ENCODE data around the gene USP6.
"Not testable (repeated sequence)": the region's sequence is repeated elsewhere in the genome, so short reads cannot be mapped to it uniquely, and the experiment has no call there.

USP6 gene

DNA sequence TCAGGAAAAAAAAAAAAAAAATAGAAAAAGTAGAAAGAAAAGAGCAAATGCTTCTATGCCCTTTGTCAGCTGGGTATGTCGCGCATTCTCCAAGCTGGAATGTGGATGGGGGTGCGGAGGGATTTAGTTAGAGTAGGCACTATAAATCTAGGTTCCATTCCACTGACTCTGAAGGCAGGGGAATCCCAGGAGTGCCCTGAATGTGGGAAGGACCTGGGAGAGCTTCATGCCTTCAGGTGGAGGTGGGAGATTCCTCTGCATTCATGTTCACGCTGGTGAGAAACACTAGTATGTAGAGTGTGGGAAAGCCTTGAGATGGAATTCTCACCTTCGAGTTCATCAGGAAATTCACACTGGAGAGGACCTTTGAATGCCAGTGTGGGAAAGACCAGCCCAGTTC is 16.6 kb upstream of the USP6 start:
- no peaks in the 10 kb centered on the region for H3K4me1 ChIP-seq (ENCODE audit: control insufficient read depth, insufficient read depth, low read length)
- no peak overlapping the region for H3K9ac ChIP-seq (ENCODE audit: low read length)
- no peaks in the 10 kb centered on the region for H3K27me3 ChIP-seq (ENCODE audit: control insufficient read depth, insufficient read depth, low read length)
- H3K27ac ChIP-seq (ENCODE audit: low read depth, low read length) = no peak overlapping the region
- H3K36me3 ChIP-seq (ENCODE audit: control insufficient read depth, insufficient read depth, low read length) = no peaks in the 10 kb centered on the region
- no peak overlapping the region for H3K4me3 ChIP-seq (ENCODE audit: low read length)

DNA sequence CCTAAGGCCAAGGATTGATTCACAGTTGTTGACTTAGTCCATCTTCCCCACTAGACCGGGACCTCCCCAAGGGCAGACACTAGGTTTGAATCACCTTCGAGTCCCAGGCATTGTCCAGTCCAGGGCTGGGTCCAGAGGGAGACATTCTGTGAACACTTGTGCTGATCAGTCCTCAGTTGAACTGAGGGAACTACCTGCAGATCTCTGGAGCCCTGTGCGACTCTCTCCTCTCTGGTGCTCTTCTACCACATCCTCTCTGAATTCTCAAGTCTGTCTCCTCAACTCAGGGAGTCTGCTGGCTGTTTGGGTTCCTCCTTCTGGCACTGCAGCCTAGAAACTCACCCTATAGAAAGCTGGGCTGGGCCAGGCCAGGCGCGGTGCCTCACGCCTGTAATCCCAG is 15.0 kb upstream of the USP6 start:
- no peak overlapping the region for H3K27ac ChIP-seq (ENCODE audit: low read depth, low read length)
- no peak overlapping the region for H3K9ac ChIP-seq (ENCODE audit: low read length)
- no peaks in the 10 kb centered on the region for H3K27me3 ChIP-seq (ENCODE audit: control insufficient read depth, insufficient read depth, low read length)
- no peaks in the 10 kb centered on the region for H3K36me3 ChIP-seq (ENCODE audit: control insufficient read depth, insufficient read depth, low read length)
- no peak overlapping the region for H3K4me3 ChIP-seq (ENCODE audit: low read length)
- H3K4me1 ChIP-seq (ENCODE audit: control insufficient read depth, insufficient read depth, low read length) = no peaks in the 10 kb centered on the region

DNA sequence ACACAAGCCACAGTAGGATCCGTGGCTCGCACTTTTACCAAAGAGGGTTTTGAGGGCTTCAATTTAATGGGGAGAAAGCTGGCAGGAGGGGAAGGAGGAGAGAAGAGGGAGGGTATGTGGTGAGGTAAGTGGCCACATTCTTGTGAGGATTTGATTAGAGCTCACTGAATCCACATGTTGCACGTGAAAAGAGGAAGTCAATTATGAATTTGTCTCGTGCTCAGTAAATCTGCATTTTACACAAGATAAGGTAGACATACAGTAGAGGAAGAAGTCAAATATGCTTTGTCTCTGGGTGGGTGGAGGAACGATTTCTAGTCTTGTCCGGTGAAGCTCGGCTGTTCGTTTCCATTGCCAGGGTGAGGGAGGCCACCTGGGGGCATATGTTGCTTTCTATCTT is 5.0 kb upstream of the USP6 start:
- Histone ChIP-seq H3K9ac (ENCODE audit: low read length) (no peak overlapping the region), H3K27ac (ENCODE audit: low read depth, low read length) (no peak overlapping the region), H3K4me1 (ENCODE audit: control insufficient read depth, insufficient read depth, low read length) (peaks cover 7% of the 10 kb centered on the region), H3K36me3 (ENCODE audit: control insufficient read depth, insufficient read depth, low read length) (peaks cover 7% of the 10 kb centered on the region), H3K27me3 (ENCODE audit: control insufficient read depth, insufficient read depth, low read length) (no peaks in the 10 kb centered on the region), H3K4me3 (ENCODE audit: low read length) (peak overlapping the region; percentile 79)

DNA sequence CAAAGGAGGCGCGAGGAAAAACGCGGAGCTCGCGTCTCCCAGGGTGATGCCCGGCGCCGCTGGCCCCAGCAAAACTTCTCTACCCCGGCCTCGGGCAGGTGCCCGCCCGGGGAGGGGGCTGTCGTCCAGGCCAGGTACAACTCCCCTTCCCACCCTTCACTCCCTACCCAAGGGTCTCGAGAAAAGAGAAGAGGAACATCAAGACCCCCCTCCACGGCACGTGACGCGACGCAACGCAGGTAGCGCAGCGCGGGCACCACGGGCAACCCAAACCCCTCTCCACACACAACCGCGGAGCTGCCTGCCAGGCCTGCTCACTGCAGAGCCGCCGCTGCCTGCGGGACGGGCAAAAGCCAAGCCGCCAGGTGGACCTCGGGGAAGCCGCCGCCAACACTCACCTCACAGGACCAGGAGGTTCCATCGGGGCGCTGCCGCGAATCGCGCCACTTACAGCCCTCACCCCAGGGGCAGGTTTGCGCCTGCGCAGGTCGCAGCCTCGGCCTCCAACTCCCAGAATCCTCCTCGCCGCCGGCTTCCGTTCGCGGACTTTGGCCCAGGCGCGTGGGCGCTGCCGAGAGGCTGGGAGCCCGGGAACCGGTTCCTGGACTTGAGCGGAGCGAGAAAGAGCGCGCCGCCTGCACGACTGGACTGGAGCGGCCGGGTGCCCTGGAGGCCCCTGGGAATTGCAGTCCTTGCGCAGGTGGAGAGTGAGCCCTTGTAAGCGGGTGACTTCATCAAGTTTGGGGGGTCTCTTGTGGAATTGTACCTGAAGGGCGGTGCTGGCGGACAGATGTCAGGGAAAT is 4.2 kb upstream of the USP6 start, which contains the start of gene ZNF232:
Gene ZNF232 (minus strand): TSS at position 477 of the 803 bp plus-strand sequence. CDS start 56 bp downstream, at position 421.
- peaks cover 7% of the 10 kb centered on the region for H3K36me3 ChIP-seq (ENCODE audit: control insufficient read depth, insufficient read depth, low read length)
- peak within 1 kb of the TSS; percentile 70 for H3K9ac ChIP-seq (ENCODE audit: low read length)
- H3K27me3 ChIP-seq (ENCODE audit: control insufficient read depth, insufficient read depth, low read length) = no peaks in the 10 kb centered on the region
- H3K4me3 ChIP-seq (ENCODE audit: low read length) = peak within 1 kb of the TSS; percentile 79
- peak within 1 kb of the TSS; percentile 76 for H3K27ac ChIP-seq (ENCODE audit: low read depth, low read length)
- peaks cover 7% of the 10 kb centered on the region for H3K4me1 ChIP-seq (ENCODE audit: control insufficient read depth, insufficient read depth, low read length)

DNA sequence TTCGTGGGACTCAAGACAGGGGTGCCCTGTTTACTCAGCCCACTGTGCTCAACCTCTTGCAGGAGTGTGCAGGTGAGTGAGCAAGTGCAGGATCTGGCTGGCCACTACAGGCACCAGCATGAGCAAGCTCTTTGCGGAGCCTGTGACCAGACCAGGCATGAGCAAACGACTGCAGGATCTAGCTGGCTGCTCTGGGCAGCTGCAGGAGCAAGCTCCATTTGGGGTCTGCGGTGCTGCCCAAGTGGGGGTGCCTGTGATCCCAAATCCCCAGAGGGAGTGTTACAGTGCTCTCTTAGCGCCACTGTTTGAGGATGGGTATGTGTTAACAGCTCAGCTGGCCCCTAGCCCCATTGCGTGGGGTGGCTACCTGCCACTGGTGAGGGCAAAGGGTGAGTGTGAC is 2.4 kb downstream of the USP6 start:
- no peaks in the 10 kb centered on the region for H3K4me1 ChIP-seq (ENCODE audit: control insufficient read depth, insufficient read depth, low read length)
- no peak overlapping the region for H3K27ac ChIP-seq (ENCODE audit: low read depth, low read length)
- H3K27me3 ChIP-seq (ENCODE audit: control insufficient read depth, insufficient read depth, low read length) = peaks cover 3% of the 10 kb centered on the region
- no peaks in the 10 kb centered on the region for H3K36me3 ChIP-seq (ENCODE audit: control insufficient read depth, insufficient read depth, low read length)
- H3K9ac ChIP-seq (ENCODE audit: low read length) = no peak overlapping the region
- no peak overlapping the region for H3K4me3 ChIP-seq (ENCODE audit: low read length)

DNA sequence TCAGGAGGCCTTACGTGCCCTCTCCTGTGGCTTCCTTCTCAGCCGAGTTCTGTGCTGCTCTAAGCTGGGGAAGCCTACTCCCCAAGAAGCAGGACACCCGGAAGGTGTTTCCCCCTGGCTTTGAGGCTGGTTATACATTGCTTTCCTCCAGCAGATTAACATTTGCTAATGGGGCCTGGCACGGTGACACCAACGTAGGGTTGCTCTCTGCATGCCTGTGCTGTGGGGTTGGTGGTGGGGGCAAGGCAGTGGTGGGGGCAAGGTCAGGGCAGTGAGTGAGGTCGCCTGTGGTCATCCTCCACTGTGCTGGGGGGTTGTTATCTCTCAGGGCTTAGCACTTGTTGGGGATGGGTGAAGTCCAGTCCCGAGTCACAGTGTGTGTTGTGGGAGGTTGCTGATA is 4.2 kb downstream of the USP6 start:
- peaks cover 9% of the 10 kb centered on the region for H3K27me3 ChIP-seq (ENCODE audit: control insufficient read depth, insufficient read depth, low read length)
- no peak overlapping the region for H3K4me3 ChIP-seq (ENCODE audit: low read length)

DNA sequence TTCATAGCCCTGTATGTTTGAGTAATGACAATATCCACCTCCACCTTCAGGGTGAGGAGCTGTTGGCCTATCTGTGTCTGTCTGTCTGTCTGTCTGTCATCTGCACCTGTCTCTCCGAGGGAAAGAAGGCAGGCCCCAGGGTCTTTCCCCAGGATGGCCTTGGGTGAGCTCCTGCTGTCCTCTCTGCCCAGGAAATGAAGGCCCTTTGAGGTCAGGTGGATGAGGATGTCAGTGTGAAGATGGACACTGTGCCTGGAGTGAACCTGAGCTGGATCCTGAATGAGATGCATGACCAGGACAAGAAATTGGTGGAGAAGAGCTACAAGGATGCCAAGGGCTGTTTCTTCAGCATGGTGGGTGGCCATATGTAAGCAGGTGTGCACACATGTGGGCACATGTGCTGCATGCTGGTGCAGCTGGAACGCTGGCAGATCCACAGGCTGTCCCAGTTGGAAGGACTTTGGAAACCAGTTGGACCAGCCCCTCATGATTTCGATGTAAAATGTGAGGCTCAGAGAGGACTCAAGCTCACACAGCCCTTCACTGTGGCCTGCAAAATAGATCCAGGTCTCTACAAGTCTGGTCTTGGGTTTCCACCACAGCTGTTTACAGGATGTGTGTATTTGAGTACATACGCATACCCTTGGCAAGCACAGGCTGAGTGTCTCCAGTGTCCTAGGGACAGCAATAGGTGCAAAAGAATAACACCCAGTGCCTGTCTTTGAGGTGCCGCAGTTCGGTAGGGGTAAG is 4.8 kb downstream of the USP6 start:
- H3K4me3 ChIP-seq (ENCODE audit: low read length); H3K36me3 ChIP-seq (ENCODE audit: control insufficient read depth, insufficient read depth, low read length); H3K4me1 ChIP-seq (ENCODE audit: control insufficient read depth, insufficient read depth, low read length); H3K27me3 ChIP-seq (ENCODE audit: control insufficient read depth, insufficient read depth, low read length); H3K9ac ChIP-seq (ENCODE audit: low read length); H3K27ac ChIP-seq (ENCODE audit: low read depth, low read length): not testable (repeated sequence)

More for the DNA sequence above, 4.2 kb downstream of the USP6 start:
- Histone ChIP-seq H3K36me3 (ENCODE audit: control insufficient read depth, insufficient read depth, low read length) (no peaks in the 10 kb centered on the region), H3K4me1 (ENCODE audit: control insufficient read depth, insufficient read depth, low read length) (no peaks in the 10 kb centered on the region), H3K9ac (ENCODE audit: low read length) (no peak overlapping the region), H3K27ac (ENCODE audit: low read depth, low read length) (no peak overlapping the region)

DNA sequence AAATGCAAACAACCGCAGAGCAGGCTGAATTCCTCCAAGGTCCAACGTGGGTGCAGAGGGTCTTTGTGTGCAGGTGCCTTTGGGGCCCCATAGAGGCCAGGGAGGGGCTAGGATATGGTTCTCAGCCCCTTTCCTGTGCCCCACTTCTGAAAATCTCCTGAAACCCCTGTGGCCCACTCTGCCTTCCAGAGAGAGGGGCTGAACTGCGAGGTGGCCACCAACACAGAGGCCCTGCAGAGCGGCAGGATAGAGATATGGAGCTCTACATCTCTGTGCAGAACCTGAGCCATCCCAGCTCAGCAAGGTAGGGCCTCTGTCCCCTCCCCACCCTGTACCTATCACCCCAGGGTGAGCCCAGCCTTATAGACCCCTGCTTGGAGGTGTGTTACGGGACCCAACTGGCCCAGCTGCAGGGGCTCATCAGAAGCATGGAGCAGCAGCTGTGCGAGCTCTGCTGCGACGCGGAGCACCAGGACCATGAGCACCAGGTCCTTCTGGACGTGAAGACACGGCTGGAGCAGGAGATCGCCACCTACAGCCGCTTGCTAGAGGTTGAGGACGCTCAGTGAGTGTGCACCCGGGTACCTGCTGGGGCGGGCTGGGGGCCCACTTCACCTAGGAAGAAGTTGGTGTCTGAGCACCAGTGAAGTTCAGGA is 5.5 kb downstream of the USP6 start:
- Histone ChIP-seq H3K27me3 (ENCODE audit: control insufficient read depth, insufficient read depth, low read length) (peaks cover 9% of the 10 kb centered on the region), H3K36me3 (ENCODE audit: control insufficient read depth, insufficient read depth, low read length) (no peaks in the 10 kb centered on the region), H3K4me3 (ENCODE audit: low read length) (no peak overlapping the region), H3K9ac (ENCODE audit: low read length) (no peak overlapping the region), H3K27ac (ENCODE audit: low read depth, low read length) (no peak overlapping the region), H3K4me1 (ENCODE audit: control insufficient read depth, insufficient read depth, low read length) (no peaks in the 10 kb centered on the region)

DNA sequence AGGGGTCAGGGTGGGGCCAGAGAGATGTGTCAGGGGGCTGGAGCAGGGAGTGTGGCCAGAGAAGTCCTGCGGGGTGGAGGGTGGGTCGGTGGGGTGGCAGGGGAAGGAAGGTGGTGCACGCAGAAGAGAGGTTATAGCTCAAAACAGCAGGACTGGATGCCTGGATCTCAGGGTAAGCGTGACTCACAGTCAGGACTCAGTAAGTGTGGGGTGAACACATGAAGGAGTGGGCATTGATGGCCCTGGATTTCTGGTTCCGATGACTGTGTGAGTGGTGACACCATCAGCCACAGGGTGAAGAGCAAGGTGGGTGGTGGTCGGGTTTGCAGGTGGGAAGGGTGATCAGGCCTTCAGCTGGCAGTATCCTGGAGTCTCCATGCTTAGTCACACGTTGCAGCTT is 6.2 kb downstream of the USP6 start:
- H3K9ac ChIP-seq (ENCODE audit: low read length); H3K36me3 ChIP-seq (ENCODE audit: control insufficient read depth, insufficient read depth, low read length); H3K27me3 ChIP-seq (ENCODE audit: control insufficient read depth, insufficient read depth, low read length); H3K4me1 ChIP-seq (ENCODE audit: control insufficient read depth, insufficient read depth, low read length); H3K27ac ChIP-seq (ENCODE audit: low read depth, low read length): not testable (repeated sequence)
- H3K4me3 ChIP-seq (ENCODE audit: low read length) = peak overlapping the region; percentile 64

DNA sequence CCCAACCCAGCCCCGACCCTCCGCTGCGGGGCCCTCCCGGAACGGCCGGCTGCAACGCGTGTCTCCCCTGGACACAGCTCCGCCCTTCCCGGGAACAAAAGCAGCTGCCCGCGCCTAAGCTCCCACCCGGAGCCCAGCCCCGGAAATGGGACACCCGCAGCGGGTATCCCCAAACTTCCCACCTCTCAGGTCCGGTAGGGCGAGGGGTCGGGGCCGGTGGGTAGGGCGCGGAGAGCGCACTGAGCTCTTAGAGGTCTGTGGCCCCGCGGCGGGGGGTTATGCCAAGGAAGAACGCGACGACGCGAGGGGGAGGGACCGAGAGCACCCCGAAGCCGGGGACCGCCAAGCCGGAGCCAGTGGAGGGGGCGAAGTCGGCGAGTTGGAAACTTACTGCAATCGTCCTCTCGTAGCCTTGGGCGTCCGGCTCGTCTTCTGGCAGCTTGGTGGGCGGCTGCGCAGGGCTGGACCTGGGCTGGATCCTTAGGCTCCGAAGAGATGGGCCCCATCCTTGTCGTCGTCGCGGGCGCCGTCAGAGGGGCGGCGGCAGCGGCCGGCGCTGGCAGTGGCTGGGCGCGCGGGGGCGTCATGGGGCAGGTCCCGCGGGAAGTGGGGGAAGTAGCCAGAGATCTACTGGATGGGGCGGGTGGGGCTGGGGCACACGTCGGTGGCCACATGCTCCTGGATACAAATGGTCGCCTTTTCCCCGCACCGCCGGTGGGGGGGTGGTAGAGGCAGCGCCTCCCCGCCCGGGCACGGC is 6.9 kb downstream of the USP6 start:
- Histone ChIP-seq H3K9ac (ENCODE audit: low read length) (no peak overlapping the region), H3K4me3 (ENCODE audit: low read length) (peak overlapping the region; percentile 64), H3K27me3 (ENCODE audit: control insufficient read depth, insufficient read depth, low read length) (peaks cover 9% of the 10 kb centered on the region), H3K27ac (ENCODE audit: low read depth, low read length) (no peak overlapping the region), H3K36me3 (ENCODE audit: control insufficient read depth, insufficient read depth, low read length) (no peaks in the 10 kb centered on the region), H3K4me1 (ENCODE audit: control insufficient read depth, insufficient read depth, low read length) (no peaks in the 10 kb centered on the region)

DNA sequence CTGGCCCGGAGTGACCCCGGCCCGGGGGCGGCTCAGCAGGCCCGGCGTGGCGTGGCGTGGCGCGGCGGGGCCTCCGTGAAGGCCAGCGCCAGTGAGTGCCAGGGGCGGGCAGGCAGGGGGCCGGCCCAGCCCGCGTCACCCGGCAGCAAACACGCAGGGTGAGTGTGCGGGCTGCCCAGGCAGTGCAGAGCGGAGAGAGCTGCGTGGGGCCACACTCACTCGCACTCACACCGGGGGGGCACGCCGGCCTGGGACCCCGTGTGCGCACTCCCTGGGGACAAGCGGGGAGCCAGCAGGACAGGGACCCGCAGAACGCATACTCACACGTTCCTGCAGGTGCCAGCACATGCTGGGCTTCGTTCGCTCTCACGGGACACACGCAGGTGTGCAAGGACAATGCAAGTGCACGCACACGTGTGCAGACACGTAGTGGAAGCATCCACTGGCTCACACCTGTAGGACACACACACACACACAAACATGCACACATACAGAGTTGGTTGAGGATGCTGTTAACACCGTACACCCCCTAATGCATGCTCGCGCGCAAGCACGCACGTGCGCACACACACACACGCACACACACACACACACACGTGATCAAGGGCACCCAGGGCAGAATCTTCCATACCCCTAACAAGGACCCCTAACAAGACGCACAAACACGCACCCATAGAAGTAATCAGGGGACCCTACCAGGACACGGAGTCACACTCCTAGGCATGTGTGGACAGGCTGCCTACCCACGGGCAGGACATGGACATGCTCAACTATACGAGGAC is 7.7 kb downstream of the USP6 start:
- H3K36me3 ChIP-seq (ENCODE audit: control insufficient read depth, insufficient read depth, low read length) = no peaks in the 10 kb centered on the region
- peaks cover 6% of the 10 kb centered on the region for H3K27me3 ChIP-seq (ENCODE audit: control insufficient read depth, insufficient read depth, low read length)
- no peak overlapping the region for H3K4me3 ChIP-seq (ENCODE audit: low read length)
- H3K27ac ChIP-seq (ENCODE audit: low read depth, low read length) = no peak overlapping the region
- H3K9ac ChIP-seq (ENCODE audit: low read length) = no peak overlapping the region
- no peaks in the 10 kb centered on the region for H3K4me1 ChIP-seq (ENCODE audit: control insufficient read depth, insufficient read depth, low read length)
